Panc1 (cell line): Measurements from ENCODE around the gene GTPBP8. TPM values are rescaled to one million over a fixed set of nuclear protein-coding genes. Genes with fewer than 3 reads are reported as not detected.

Experiments used
- ATAC-seq: fragments of 200-7000 bp; cut with Tn5 transposase; 2 replicates; pipeline ENCODE4 v1.9.1; 2020; ENCODE audit warnings: mild to moderate bottlenecking, moderate library complexity
- BruUV-seq: library from RNA; stranded (reverse); fragments of 400-500 nt; replicated peaks from 2 replicates; lab custom pipeline; 2021; lab: Mats Ljungman, UMichigan
- CTCF ChIA-PET: fragments of 300-600 bp; sonication (Branson Sonifier 250); formaldehyde crosslinking; loops from one replicate; lab custom pipeline; 2022; ENCODE audit warnings: antibody characterized with exemption; lab: Charles Lee
- POLR2A ChIA-PET: fragments of 300-600 bp; sonication (Branson Sonifier 250); formaldehyde crosslinking; loops from one replicate; lab custom pipeline; 2022; ENCODE audit warnings: antibody characterized with exemption; lab: Charles Lee
- DNase-seq: peaks from one replicate; pipeline ENCODE4 v3.0.0-alpha.2; 2010; ENCODE audit warnings: low read depth, low spot score
- H3K27ac ChIP-seq: 2 replicates; pipeline ENCODE4 v1.5.1; 2011; ENCODE audit warnings: mild to moderate bottlenecking, low read length, inconsistent platforms
- H3K27me3 ChIP-seq: fragments of 200-500 bp; sonication (Bioruptor generic); 2 replicates; pipeline ENCODE4 v1.6.0; 2014; ENCODE audit warnings: low read length, inconsistent platforms; ENCODE audit not compliant: control insufficient read depth, insufficient read depth
- H3K36me3 ChIP-seq: fragments of 200-500 bp; sonication (Bioruptor generic); 2 replicates; pipeline ENCODE4 v1.5.1; 2014; ENCODE audit warnings: inconsistent platforms, mild to moderate bottlenecking, low read length, moderate library complexity; ENCODE audit not compliant: control insufficient read depth, insufficient read depth
- H3K4me1 ChIP-seq: 2 replicates; pipeline ENCODE4 v1.5.1; 2011; ENCODE audit warnings: inconsistent platforms, mild to moderate bottlenecking, low read length, moderate library complexity; ENCODE audit not compliant: control insufficient read depth, insufficient read depth
- H3K4me3 ChIP-seq, 2 experiments: 2 replicates each; pipeline ENCODE4 v1.5.1; 2011 to 2012; ENCODE audit warnings: low read depth in 2 of 2, low read length in 2 of 2, mild to moderate bottlenecking in 2 of 2, inconsistent platforms in 1 of 2, moderate library complexity in 1 of 2
- H3K9me3 ChIP-seq: fragments of 200-500 bp; sonication (Bioruptor generic); 2 replicates; pipeline ENCODE4 v1.5.1; 2014; ENCODE audit warnings: low read depth, mild to moderate bottlenecking, inconsistent platforms, low read length, moderate library complexity; ENCODE audit not compliant: control insufficient read depth, insufficient read depth
- POLR2AphosphoS5 ChIP-seq: IDR thresholded peaks from 2 replicates; pipeline ENCODE4 v1.6.1; 2012; ENCODE audit warnings: mild to moderate bottlenecking, low read depth, low read length, moderate library complexity
- SIN3A ChIP-seq: IDR thresholded peaks from 2 replicates; pipeline ENCODE4 v1.6.1; 2012; ENCODE audit warnings: low read depth, mild to moderate bottlenecking, low read length, moderate library complexity, borderline replicate concordance; ENCODE audit not compliant: insufficient read depth
- TCF7L2 ChIP-seq: IDR thresholded peaks from 2 replicates; pipeline ENCODE4 v1.6.1; 2011; ENCODE audit warnings: mild to moderate bottlenecking, low read depth, low read length, inconsistent platforms
- in situ Hi-C: cut with HindIII; loops from 2 replicates; pipeline ENCODE4 v1.10.0; 2016; ENCODE audit warnings: low sequenced_read_pairs, low pct_unique_long_range_greater_than_20kb
- intact Hi-C: fragments of 100-400 bp; cut with micrococcal nuclease; formaldehyde crosslinking; loops from one replicate; pipeline ENCODE4 v1.10.0; 2022; ENCODE audit not compliant: unreplicated experiment
- total RNA-seq: library from RNA; stranded (reverse); gene quantifications from one replicate; pipeline ENCODE4 v1.2.1, GENCODE V29; 2021; ENCODE audit not compliant: unreplicated experiment
- TF ChIP-seq, protein P1 (sequence below): fragments of 450-650 bp; IDR thresholded peaks from 2 replicates; pipeline ENCODE4 v1.5.1; 2017; ENCODE audit warnings: mild to moderate bottlenecking
- TF ChIP-seq, protein P2 (sequence below), 2 experiments: IDR thresholded peaks; 2 replicates each; pipeline ENCODE4 v1.6.1; 2011 to 2012; ENCODE audit warnings: low read depth in 2 of 2, control low read depth in 1 of 2, low read length in 1 of 2, mild to moderate bottlenecking in 1 of 2, moderate library complexity in 1 of 2; ENCODE audit not compliant: insufficient read depth in 1 of 2

GTPBP8 gene
- total RNA-seq, 1 experiment from 2014 or later: 16.3 TPM

DNA sequence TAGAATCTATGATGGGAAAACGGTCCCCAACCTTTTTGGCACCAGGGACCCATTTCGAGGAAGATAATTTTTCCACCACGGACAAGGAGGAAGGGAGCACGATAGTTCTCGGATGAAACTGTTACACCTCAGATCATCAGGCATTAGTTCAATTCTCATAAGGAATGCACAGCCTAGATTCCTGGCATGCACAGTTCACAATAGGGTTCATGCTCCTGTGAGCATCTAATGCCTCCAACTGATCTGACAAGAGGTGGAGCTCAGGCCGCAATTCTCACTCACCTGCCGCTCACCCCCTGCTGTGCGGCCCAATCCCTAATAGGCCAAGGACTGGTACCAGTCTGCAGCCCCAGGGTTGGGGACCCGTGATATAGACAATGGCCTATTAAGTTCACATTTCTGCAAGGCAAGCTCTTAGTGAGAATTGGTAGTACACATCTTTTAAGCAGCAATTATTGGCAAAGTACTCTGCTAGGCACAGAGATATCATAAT, 42.4 kb upstream of the GTPBP8 start:
- Histone ChIP-seq H3K36me3 (no peaks in the 10 kb centered on the region), H3K27me3 (no peaks in the 10 kb centered on the region), H3K4me3 (no peak overlapping the region), H3K4me1 (no peaks in the 10 kb centered on the region), H3K27ac (no peak overlapping the region), H3K9me3 (peaks cover 3% of the 10 kb centered on the region; the same call in 1 of the 2 replicates)
- in situ Hi-C loops (no loop called here), intact Hi-C loops (no loop called here)
- TF ChIP-seq POLR2AphosphoS5: no peak
- TF ChIP-seq, protein P1, sequence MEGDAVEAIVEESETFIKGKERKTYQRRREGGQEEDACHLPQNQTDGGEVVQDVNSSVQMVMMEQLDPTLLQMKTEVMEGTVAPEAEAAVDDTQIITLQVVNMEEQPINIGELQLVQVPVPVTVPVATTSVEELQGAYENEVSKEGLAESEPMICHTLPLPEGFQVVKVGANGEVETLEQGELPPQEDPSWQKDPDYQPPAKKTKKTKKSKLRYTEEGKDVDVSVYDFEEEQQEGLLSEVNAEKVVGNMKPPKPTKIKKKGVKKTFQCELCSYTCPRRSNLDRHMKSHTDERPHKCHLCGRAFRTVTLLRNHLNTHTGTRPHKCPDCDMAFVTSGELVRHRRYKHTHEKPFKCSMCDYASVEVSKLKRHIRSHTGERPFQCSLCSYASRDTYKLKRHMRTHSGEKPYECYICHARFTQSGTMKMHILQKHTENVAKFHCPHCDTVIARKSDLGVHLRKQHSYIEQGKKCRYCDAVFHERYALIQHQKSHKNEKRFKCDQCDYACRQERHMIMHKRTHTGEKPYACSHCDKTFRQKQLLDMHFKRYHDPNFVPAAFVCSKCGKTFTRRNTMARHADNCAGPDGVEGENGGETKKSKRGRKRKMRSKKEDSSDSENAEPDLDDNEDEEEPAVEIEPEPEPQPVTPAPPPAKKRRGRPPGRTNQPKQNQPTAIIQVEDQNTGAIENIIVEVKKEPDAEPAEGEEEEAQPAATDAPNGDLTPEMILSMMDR: no peak
- no peak for TF ChIP-seq TCF7L2
- no peak for TF ChIP-seq SIN3A
- TF ChIP-seq, protein P2, sequence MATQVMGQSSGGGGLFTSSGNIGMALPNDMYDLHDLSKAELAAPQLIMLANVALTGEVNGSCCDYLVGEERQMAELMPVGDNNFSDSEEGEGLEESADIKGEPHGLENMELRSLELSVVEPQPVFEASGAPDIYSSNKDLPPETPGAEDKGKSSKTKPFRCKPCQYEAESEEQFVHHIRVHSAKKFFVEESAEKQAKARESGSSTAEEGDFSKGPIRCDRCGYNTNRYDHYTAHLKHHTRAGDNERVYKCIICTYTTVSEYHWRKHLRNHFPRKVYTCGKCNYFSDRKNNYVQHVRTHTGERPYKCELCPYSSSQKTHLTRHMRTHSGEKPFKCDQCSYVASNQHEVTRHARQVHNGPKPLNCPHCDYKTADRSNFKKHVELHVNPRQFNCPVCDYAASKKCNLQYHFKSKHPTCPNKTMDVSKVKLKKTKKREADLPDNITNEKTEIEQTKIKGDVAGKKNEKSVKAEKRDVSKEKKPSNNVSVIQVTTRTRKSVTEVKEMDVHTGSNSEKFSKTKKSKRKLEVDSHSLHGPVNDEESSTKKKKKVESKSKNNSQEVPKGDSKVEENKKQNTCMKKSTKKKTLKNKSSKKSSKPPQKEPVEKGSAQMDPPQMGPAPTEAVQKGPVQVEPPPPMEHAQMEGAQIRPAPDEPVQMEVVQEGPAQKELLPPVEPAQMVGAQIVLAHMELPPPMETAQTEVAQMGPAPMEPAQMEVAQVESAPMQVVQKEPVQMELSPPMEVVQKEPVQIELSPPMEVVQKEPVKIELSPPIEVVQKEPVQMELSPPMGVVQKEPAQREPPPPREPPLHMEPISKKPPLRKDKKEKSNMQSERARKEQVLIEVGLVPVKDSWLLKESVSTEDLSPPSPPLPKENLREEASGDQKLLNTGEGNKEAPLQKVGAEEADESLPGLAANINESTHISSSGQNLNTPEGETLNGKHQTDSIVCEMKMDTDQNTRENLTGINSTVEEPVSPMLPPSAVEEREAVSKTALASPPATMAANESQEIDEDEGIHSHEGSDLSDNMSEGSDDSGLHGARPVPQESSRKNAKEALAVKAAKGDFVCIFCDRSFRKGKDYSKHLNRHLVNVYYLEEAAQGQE (IDR thresholded peaks at IDR 0.05; ENCODE audit: insufficient read depth in 1 of 2, low read depth in 2 of 2, low read length in 1 of 2): no peak
- no TSS peak for BruUV-seq
- no peak for DNase-seq
- ChIA-PET POLR2A (no interaction called here), CTCF (no interaction called here)
- ATAC-seq: no peak

DNA sequence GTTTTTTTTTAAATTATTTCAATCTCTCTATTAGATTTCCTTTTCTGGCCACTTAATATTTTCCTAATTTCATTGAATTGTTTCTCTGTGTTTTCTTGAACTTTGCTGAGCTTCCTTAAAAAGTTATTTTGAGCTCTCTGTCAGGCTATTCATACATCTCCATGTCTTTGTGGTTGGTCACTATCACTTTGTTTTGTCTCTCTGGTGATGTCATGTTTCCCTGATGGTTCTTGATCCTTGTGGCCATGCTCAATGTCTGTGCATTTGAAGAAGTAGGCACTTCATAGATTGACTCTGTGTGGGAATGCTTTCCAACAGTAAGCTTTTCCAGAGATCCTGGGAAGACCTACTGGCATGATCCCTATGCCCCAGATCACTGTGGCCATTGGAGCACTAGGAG, 34.4 kb upstream of the GTPBP8 start:
- Histone ChIP-seq H3K4me3 (no peak overlapping the region), H3K27ac (no peak overlapping the region), H3K27me3 (no peaks in the 10 kb centered on the region; the same call in 1 of the 2 replicates), H3K9me3 (no peaks in the 10 kb centered on the region), H3K4me1 (no peaks in the 10 kb centered on the region), H3K36me3 (no peaks in the 10 kb centered on the region)
- ATAC-seq: no peak
- in situ Hi-C loops: no loop called here
- no TSS peak for BruUV-seq
- TF ChIP-seq, protein P1: no peak
- TF ChIP-seq TCF7L2 (no peak), SIN3A (no peak), POLR2AphosphoS5 (no peak)
- TF ChIP-seq, protein P2 (IDR thresholded peaks at IDR 0.05; ENCODE audit: insufficient read depth in 1 of 2, low read depth in 2 of 2, low read length in 1 of 2): no peak
- ChIA-PET POLR2A (no interaction called here), CTCF (no interaction called here)
- intact Hi-C loops: no loop called here
- DNase-seq: no peak
